ENCODE results near the gene IL13RA1.

GRCh38 chrX:118693843-118694242, 33.6 kb upstream of the IL13RA1 start:
- TF ChIP-seq SP1 (IDR thresholded peaks at IDR 0.05) (no peak), HNF4A (conservative IDR thresholded peaks at IDR 0.05) (no peak), CTCF (IDR thresholded peaks at IDR 0.05; ENCODE audit: low read depth, low read length, missing input control) (no peak), TAF1 (conservative IDR thresholded peaks at IDR 0.05) (no peak), YY1 (IDR thresholded peaks at IDR 0.05) (no peak), GABPA (IDR thresholded peaks at IDR 0.05 in 1 of 2, conservative IDR thresholded peaks at IDR 0.05 in 1 of 2) (no peak), ATF3 (IDR thresholded peaks at IDR 0.05) (no peak), EGR1 (IDR thresholded peaks at IDR 0.05; ENCODE audit: low read depth in 2 of 2) (no peak), RAD21 (IDR thresholded peaks at IDR 0.05) (no peak), JUND (IDR thresholded peaks at IDR 0.05) (no peak)

Measured in liver (tissue), 3 donors.